OCI-LY1 (cell line): ENCODE data around the gene SLCO3A1.
A peak's percentile ranks its signal among the peaks of the same experiment; 100 is the strongest.

ENCODE experiments used
- CTCF ChIP-seq: fragments of 200-600 bp; sonication (generic), shearing (Covaris generic); IDR thresholded peaks from 2 replicates; pipeline ENCODE4 v1.5.1; 2017; ENCODE audit warnings: mild to moderate bottlenecking, antibody characterized with exemption, low read length, moderate library complexity, mixed read lengths
- EZH2 ChIP-seq: fragments of 200-600 bp; sonication (generic), shearing (Covaris generic); IDR thresholded peaks from 2 replicates; pipeline ENCODE4 v1.8.0; 2017; ENCODE audit warnings: borderline replicate concordance, mixed run types, mild to moderate bottlenecking, antibody characterized with exemption, low read length, moderate library complexity, mixed read lengths

- TF ChIP-seq CTCF (peak; percentile 72), EZH2 (no peak)
Observed at GRCh38 chr15:92091155-92091734, 237.7 kb downstream of the SLCO3A1 start.
